Ovary (tissue), 3 donors: Measurements from ENCODE around the gene RAB37.

ENCODE experiments used
- EP300 ChIP-seq: sonication (generic); formaldehyde crosslinking; IDR thresholded peaks from one replicate; pipeline ENCODE4 v1.6.1; 2017; ENCODE audit warnings: antibody characterized with exemption
- TF ChIP-seq, protein P1 (sequence below), 3 donors: fragments of 450-650 bp in 2 of 3; fragments of 200-600 bp in 1 of 3; IDR thresholded peaks; one replicate each; pipeline versions ENCODE4 v1.5.1 to v1.8.0; 2016 to 2022; ENCODE audit warnings: antibody characterized with exemption in 3 of 3, mild to moderate bottlenecking in 1 of 3
- donor health status: DM: no; HTN: no; CAD: no.

DNA sequence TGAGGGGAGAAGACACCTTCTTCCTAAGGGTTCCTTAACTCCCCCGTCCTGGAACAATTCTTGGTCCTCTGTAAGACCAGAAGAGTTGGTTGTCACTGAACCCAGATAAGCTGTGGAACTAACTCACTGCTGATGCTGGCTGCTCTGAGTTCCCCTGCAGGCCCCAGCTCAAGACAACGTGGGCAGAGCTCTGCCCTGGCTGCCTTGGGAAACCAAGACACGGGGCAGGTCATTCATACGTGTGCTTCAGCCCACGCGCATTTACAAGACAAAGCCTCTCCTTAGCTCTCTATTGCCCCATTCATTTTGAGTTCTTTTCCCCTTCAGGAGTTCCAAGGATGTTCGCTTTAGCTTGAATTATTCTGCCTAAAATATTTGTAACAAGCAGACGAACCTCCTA, 42.4 kb downstream of the RAB37 start:
- TF ChIP-seq, protein P1, sequence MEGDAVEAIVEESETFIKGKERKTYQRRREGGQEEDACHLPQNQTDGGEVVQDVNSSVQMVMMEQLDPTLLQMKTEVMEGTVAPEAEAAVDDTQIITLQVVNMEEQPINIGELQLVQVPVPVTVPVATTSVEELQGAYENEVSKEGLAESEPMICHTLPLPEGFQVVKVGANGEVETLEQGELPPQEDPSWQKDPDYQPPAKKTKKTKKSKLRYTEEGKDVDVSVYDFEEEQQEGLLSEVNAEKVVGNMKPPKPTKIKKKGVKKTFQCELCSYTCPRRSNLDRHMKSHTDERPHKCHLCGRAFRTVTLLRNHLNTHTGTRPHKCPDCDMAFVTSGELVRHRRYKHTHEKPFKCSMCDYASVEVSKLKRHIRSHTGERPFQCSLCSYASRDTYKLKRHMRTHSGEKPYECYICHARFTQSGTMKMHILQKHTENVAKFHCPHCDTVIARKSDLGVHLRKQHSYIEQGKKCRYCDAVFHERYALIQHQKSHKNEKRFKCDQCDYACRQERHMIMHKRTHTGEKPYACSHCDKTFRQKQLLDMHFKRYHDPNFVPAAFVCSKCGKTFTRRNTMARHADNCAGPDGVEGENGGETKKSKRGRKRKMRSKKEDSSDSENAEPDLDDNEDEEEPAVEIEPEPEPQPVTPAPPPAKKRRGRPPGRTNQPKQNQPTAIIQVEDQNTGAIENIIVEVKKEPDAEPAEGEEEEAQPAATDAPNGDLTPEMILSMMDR (IDR thresholded peaks at IDR 0.05): no peak
- no peak for TF ChIP-seq EP300
